Neural progenitor cell (in vitro differentiated cells): ENCODE measurements around the gene ALOX12B.

ENCODE experiments used
- EZH2phosphoT487 ChIP-seq: fragments of 200-600 bp; sonication (generic); IDR thresholded peaks from 2 replicates; pipeline ENCODE4 v1.6.1; 2017; ENCODE audit warnings: antibody characterized with exemption
- TF ChIP-seq, protein P1 (sequence below): fragments of 200-600 bp; sonication (generic); IDR thresholded peaks from 2 replicates; pipeline ENCODE4 v1.5.1; 2017; ENCODE audit warnings: antibody characterized with exemption, mild to moderate bottlenecking

- TF ChIP-seq, protein P1, sequence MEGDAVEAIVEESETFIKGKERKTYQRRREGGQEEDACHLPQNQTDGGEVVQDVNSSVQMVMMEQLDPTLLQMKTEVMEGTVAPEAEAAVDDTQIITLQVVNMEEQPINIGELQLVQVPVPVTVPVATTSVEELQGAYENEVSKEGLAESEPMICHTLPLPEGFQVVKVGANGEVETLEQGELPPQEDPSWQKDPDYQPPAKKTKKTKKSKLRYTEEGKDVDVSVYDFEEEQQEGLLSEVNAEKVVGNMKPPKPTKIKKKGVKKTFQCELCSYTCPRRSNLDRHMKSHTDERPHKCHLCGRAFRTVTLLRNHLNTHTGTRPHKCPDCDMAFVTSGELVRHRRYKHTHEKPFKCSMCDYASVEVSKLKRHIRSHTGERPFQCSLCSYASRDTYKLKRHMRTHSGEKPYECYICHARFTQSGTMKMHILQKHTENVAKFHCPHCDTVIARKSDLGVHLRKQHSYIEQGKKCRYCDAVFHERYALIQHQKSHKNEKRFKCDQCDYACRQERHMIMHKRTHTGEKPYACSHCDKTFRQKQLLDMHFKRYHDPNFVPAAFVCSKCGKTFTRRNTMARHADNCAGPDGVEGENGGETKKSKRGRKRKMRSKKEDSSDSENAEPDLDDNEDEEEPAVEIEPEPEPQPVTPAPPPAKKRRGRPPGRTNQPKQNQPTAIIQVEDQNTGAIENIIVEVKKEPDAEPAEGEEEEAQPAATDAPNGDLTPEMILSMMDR, result no peak
- TF ChIP-seq EZH2phosphoT487, result no peak
Measured at GRCh38 chr17:8124350-8125153, 37.0 kb upstream of the ALOX12B start.
